Measurements from ENCODE around the gene CCDC70. TPM values are rescaled to one million over a fixed set of nuclear protein-coding genes. Genes with fewer than 3 reads are reported as not detected.

Gene CCDC70
- total RNA-seq, 1 experiment from 2014 or later = not detected

DNA sequence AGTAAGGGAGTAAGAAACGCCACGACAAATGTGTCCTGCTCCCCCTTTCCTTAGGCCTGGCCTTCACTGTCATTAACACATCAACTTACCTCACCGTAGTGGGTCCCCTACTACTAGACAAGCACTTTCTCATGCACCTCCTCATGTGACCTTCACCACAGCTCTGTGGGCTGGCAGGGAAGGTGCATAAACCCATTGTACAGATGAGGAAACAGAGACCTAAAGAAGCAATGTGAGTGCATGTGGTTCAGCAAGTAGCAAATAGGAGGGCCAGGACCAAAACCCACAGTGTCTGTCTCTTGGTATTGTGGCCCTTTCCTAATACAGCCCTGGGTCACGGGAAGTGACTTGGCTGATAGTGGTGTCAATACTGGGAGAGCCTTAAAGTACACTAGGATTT is 5.3 kb downstream of the CCDC70 start:
- H3K27ac ChIP-seq (ENCODE audit: low read length) = no peak overlapping the region
- H3K9me2 ChIP-seq (replicated peaks; ENCODE audit: low read length) = no peaks in the 10 kb centered on the region
- ATAC-seq (no peak), DNase-seq (no peak)
- H3K4me2 ChIP-seq (ENCODE audit: low read length) = no peak overlapping the region
- H3K9me3 ChIP-seq (ENCODE audit: low read length) = no peaks in the 10 kb centered on the region
- ChIA-PET CTCF (no interaction called here), POLR2A (ENCODE audit: unreplicated experiment) (no interaction called here)
- H3K9ac ChIP-seq (ENCODE audit: low read length) = no peak overlapping the region
- H4K20me1 ChIP-seq (ENCODE audit: low read length) = no peaks in the 10 kb centered on the region
- intact Hi-C loops (cut with micrococcal nuclease) = no loop called here
- no peak for TF ChIP-seq EZH2 (IDR thresholded peaks at IDR 0.05; ENCODE audit: low read length, unreplicated experiment)
- TF ChIP-seq EZH2phosphoT487 (IDR thresholded peaks at IDR 0.05; ENCODE audit: borderline replicate concordance, low read length) = no peak
- TF ChIP-seq, protein P1, sequence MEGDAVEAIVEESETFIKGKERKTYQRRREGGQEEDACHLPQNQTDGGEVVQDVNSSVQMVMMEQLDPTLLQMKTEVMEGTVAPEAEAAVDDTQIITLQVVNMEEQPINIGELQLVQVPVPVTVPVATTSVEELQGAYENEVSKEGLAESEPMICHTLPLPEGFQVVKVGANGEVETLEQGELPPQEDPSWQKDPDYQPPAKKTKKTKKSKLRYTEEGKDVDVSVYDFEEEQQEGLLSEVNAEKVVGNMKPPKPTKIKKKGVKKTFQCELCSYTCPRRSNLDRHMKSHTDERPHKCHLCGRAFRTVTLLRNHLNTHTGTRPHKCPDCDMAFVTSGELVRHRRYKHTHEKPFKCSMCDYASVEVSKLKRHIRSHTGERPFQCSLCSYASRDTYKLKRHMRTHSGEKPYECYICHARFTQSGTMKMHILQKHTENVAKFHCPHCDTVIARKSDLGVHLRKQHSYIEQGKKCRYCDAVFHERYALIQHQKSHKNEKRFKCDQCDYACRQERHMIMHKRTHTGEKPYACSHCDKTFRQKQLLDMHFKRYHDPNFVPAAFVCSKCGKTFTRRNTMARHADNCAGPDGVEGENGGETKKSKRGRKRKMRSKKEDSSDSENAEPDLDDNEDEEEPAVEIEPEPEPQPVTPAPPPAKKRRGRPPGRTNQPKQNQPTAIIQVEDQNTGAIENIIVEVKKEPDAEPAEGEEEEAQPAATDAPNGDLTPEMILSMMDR (conservative IDR thresholded peaks at IDR 0.05; ENCODE audit: low read depth, low read length) = no peak
- no peaks in the 10 kb centered on the region for H3K36me3 ChIP-seq (ENCODE audit: low read depth, low read length)
- no peaks in the 10 kb centered on the region for H3K27me3 ChIP-seq (ENCODE audit: low read length)
- BruUV-seq (replicated peaks) = no TSS peak
- H2AFZ ChIP-seq (ENCODE audit: low read length) = no peak overlapping the region
- no peak overlapping the region for H3K4me3 ChIP-seq (ENCODE audit: low read length)
- 0 out of 2 replicates have a peak, but pooled peaks cover under 1% of the 10 kb centered on the region for H3K4me1 ChIP-seq (ENCODE audit: insufficient read depth, low read length)
- H3F3A ChIP-seq (ENCODE audit: low read length, unreplicated experiment) = no peaks in the 10 kb centered on the region
- no peaks in the 10 kb centered on the region for H3K79me2 ChIP-seq (ENCODE audit: low read length)

DNA sequence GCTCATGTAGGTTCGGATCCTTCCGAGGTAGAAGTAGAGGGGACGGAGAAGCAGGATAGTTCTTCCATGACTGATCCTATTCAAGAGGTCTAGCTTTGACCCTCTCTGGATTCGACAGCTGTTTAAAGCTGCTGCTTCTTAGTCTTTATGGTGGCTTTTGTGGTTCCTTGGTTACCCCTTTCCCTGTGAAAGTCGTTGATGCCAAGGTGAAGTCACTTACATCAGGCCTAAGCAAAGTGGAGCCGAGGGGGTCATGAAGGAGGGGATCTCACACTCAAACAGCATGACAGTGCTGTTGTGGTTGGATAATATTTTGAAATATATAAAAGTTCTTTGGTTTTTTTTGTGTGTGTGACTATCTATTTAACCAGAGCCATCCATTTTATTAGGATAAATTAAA is 8.1 kb downstream of the CCDC70 start:
- no TSS peak for BruUV-seq (replicated peaks)
- Histone ChIP-seq H3K4me3 (ENCODE audit: low read length) (no peak overlapping the region), H3K9ac (ENCODE audit: low read length) (no peak overlapping the region), H3K4me2 (ENCODE audit: low read length) (no peak overlapping the region), H3K9me2 (replicated peaks; ENCODE audit: low read length) (no peaks in the 10 kb centered on the region), H3K27me3 (ENCODE audit: low read length) (no peaks in the 10 kb centered on the region), H3K27ac (ENCODE audit: low read length) (no peak overlapping the region), H3K9me3 (ENCODE audit: low read length) (no peaks in the 10 kb centered on the region), H2AFZ (ENCODE audit: low read length) (no peak overlapping the region), H3K4me1 (ENCODE audit: insufficient read depth, low read length) (no peaks in the 10 kb centered on the region), H3K36me3 (ENCODE audit: low read depth, low read length) (no peaks in the 10 kb centered on the region), H3F3A (ENCODE audit: low read length, unreplicated experiment) (no peaks in the 10 kb centered on the region), H3K79me2 (ENCODE audit: low read length) (no peaks in the 10 kb centered on the region), H4K20me1 (ENCODE audit: low read length) (no peaks in the 10 kb centered on the region)
- ChIA-PET CTCF (no interaction called here), POLR2A (ENCODE audit: unreplicated experiment) (no interaction called here)
- DNase-seq (no peak), ATAC-seq (no peak)
- intact Hi-C loops (cut with micrococcal nuclease) = no loop called here
- TF ChIP-seq, protein P1 (conservative IDR thresholded peaks at IDR 0.05; ENCODE audit: low read depth, low read length) = no peak
- TF ChIP-seq EZH2phosphoT487 (IDR thresholded peaks at IDR 0.05; ENCODE audit: borderline replicate concordance, low read length) (no peak), EZH2 (IDR thresholded peaks at IDR 0.05; ENCODE audit: low read length, unreplicated experiment) (no peak)

DNA sequence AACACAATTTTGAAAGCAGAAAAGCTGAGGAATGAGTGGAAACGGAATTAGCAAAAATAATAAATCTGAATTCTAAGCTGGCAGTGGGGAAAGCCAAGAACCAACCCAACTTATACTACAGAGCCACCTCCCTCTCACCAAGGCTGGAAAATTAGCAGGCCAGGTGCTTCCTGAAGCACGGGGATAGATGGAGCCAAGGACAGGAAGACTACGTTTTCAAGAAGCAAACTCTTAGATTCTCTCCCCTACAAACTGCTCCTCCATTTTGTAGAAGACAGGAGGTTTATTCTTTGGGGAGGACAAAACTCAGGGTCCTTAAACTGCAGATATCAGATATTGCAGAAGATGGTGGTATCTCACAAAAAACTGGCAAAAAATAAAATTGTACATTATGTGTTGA is 8.8 kb downstream of the CCDC70 start:
- ChIA-PET CTCF (no interaction called here), POLR2A (ENCODE audit: unreplicated experiment) (no interaction called here)
- Histone ChIP-seq H3K4me3 (ENCODE audit: low read length) (no peak overlapping the region), H4K20me1 (ENCODE audit: low read length) (no peaks in the 10 kb centered on the region), H3K9ac (ENCODE audit: low read length) (no peak overlapping the region), H3K27me3 (ENCODE audit: low read length) (no peaks in the 10 kb centered on the region), H3K9me2 (replicated peaks; ENCODE audit: low read length) (no peaks in the 10 kb centered on the region), H3K27ac (ENCODE audit: low read length) (no peak overlapping the region), H2AFZ (ENCODE audit: low read length) (no peak overlapping the region), H3K4me2 (ENCODE audit: low read length) (no peak overlapping the region), H3K36me3 (ENCODE audit: low read depth, low read length) (no peaks in the 10 kb centered on the region), H3K9me3 (ENCODE audit: low read length) (no peaks in the 10 kb centered on the region), H3K4me1 (ENCODE audit: insufficient read depth, low read length) (no peaks in the 10 kb centered on the region), H3F3A (ENCODE audit: low read length, unreplicated experiment) (no peaks in the 10 kb centered on the region), H3K79me2 (ENCODE audit: low read length) (no peaks in the 10 kb centered on the region)
- no TSS peak for BruUV-seq (replicated peaks)
- TF ChIP-seq EZH2phosphoT487 (IDR thresholded peaks at IDR 0.05; ENCODE audit: borderline replicate concordance, low read length) = no peak
- TF ChIP-seq, protein P1 (conservative IDR thresholded peaks at IDR 0.05; ENCODE audit: low read depth, low read length) = no peak
- TF ChIP-seq EZH2 (IDR thresholded peaks at IDR 0.05; ENCODE audit: low read length, unreplicated experiment) = no peak
- intact Hi-C loops (cut with micrococcal nuclease) = no loop called here
- DNase-seq = no peak
- no peak for ATAC-seq
